ENCODE results near the gene USP24. TPM values are rescaled to one million over a fixed set of nuclear protein-coding genes. Genes with fewer than 3 reads are reported as not detected.

USP24 gene
- total RNA-seq, 1 donor from 2014 or later = 40.8 TPM

DNA sequence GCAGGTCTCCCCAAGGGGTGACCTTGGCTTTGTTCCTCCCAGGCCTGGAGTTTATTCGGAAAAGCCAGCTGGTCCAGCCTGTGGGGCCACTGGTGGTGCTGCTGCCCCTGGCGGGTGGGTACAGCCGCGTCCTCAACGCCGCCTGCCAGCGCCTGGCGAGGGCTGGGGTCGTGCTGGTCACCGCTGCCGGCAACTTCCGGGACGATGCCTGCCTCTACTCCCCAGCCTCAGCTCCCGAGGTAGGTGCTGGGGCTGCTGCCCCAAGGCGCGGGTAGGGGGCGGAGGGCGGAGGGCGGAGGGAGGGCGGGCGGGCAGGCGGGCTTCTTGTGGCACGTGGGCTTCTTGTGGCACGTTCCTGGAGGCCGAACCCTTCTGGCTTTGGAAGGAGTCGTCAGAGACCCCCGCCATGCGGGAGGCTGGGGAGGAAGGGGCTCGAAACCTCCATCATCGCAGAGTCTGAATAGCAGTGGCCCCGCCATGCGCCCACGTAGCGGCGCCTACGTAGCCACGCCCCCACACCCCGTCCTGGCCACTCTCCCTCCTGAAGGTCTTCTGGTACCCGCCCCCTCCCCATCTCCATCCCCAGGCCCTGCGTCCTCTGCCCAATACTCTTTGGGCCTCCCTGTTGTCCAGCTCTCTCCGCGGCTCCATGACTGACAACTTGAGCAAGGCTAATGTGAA lies 159.1 kb downstream of the USP24 start:
- FAIRE-seq (no peak), DNase-seq (ENCODE audit: low read depth) (no peak)
- TF ChIP-seq, protein P1, sequence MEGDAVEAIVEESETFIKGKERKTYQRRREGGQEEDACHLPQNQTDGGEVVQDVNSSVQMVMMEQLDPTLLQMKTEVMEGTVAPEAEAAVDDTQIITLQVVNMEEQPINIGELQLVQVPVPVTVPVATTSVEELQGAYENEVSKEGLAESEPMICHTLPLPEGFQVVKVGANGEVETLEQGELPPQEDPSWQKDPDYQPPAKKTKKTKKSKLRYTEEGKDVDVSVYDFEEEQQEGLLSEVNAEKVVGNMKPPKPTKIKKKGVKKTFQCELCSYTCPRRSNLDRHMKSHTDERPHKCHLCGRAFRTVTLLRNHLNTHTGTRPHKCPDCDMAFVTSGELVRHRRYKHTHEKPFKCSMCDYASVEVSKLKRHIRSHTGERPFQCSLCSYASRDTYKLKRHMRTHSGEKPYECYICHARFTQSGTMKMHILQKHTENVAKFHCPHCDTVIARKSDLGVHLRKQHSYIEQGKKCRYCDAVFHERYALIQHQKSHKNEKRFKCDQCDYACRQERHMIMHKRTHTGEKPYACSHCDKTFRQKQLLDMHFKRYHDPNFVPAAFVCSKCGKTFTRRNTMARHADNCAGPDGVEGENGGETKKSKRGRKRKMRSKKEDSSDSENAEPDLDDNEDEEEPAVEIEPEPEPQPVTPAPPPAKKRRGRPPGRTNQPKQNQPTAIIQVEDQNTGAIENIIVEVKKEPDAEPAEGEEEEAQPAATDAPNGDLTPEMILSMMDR (IDR thresholded peaks at IDR 0.05; ENCODE audit: insufficient read depth, low read length, severe bottlenecking) = no peak
- H3K4me3 ChIP-seq (ENCODE audit: low read depth, low read length) = no peak overlapping the region
- no peaks in the 10 kb centered on the region for H3K27me3 ChIP-seq (ENCODE audit: control insufficient read depth, insufficient read depth, low read length)
- H3K36me3 ChIP-seq (ENCODE audit: control insufficient read depth, insufficient read depth, low read length) = peaks cover 13% of the 10 kb centered on the region

DNA sequence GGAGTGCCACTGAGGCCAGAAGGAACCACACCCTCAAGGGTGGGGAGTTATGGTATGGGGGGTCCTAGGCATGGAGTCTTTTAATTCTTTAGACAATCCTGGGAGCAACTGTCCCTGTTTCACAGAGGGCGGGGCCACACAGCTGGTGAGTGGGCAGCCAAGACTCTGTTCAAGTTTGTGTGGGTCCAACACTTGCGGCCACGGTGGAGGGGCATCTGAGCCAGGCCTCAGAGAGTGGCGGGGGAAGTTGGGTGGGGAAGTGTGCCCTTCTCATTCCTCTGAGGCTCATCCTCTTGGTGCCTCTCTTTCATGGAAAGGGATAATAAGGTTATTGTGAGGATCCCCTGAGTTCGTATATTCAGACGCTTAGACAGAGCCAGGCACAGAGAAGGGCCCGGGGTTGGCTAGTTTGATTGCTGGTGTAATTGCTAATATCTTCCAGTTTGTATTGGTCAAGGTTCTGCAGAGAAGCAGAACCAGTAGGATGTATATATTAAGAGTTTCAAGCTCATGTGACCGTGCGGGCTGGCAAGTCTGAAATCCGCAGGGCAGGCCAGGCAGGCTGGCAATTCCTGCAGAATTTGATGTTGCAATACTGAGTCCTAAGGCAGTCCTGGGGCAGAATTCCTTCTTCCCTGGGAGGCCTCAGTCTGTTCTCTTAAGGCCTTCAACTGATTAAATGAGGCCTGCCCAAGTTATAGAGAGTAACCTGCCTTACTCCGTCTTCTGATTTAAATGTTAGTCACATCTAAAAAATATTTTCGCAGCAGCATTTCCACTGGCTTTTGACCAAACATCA lies 159.9 kb downstream of the USP24 start:
- TF ChIP-seq, protein P1 (IDR thresholded peaks at IDR 0.05; ENCODE audit: insufficient read depth, low read length, severe bottlenecking) = no peak
- Histone ChIP-seq H3K27me3 (ENCODE audit: control insufficient read depth, insufficient read depth, low read length) (no peaks in the 10 kb centered on the region), H3K4me3 (ENCODE audit: low read depth, low read length) (no peak overlapping the region), H3K36me3 (ENCODE audit: control insufficient read depth, insufficient read depth, low read length) (peaks cover 13% of the 10 kb centered on the region)
- FAIRE-seq = no peak
- no peak for DNase-seq (ENCODE audit: low read depth)

DNA sequence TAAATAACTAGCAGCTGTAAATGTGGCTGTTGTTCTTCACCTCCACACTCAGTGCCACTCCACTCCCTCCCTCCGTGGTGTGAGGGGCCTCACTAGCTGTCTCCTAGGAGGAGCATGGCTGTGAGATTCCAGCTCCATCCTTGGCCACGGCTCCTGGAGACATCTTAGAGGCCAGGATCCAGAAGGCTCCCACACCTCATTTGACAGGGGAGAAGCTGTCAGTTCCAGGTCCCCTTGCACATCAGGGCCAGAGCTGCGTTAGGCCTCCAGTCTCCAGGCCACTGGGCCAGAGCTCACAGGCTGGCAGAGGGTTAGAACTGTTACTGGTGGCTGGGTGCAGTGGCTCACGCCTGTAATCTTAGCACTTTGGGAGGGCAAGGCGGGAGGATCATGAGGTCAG lies 160.8 kb downstream of the USP24 start:
- TF ChIP-seq, protein P1 (IDR thresholded peaks at IDR 0.05; ENCODE audit: insufficient read depth, low read length, severe bottlenecking) = no peak
- FAIRE-seq = no peak
- no peaks in the 10 kb centered on the region for H3K27me3 ChIP-seq (ENCODE audit: control insufficient read depth, insufficient read depth, low read length)
- DNase-seq (ENCODE audit: low read depth) = no peak
- H3K36me3 ChIP-seq (ENCODE audit: control insufficient read depth, insufficient read depth, low read length) = peaks cover 13% of the 10 kb centered on the region
- H3K4me3 ChIP-seq (ENCODE audit: low read depth, low read length) = no peak overlapping the region

DNA sequence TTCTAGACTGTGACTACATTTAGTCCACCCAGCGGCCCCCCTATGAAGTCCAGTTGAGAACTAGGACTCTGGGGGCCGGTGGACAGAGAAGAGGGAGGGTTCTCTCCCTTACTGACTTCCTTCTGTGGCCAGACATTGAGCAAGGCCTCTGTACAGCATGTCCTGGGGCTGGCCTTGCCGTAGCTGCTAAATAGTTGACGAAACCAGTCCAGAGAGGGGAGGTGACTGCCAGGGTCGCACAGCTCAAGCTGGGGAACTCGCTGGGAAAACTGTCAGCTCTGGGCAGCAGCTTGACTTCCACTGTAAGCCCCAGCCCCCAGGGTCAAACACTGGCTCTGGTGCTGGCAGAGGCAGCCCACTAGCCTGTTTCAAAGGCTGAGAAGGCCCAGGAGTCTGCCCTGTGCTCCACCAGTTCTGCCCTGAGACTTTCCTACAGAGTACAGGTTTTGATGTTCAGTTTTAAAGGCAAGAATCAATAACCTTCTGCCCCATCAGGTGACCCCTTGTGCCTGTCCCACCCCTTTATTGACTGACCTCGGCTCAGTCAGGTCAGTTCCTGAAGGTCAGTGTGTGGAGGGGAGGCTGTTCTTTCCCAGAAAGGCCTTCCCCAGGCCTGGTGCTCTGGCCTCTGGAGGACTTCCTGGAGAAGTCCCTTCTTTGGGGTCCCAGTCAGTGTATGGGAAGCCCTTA lies 161.8 kb downstream of the USP24 start:
- TF ChIP-seq, protein P1 (IDR thresholded peaks at IDR 0.05; ENCODE audit: insufficient read depth, low read length, severe bottlenecking) = no peak

DNA sequence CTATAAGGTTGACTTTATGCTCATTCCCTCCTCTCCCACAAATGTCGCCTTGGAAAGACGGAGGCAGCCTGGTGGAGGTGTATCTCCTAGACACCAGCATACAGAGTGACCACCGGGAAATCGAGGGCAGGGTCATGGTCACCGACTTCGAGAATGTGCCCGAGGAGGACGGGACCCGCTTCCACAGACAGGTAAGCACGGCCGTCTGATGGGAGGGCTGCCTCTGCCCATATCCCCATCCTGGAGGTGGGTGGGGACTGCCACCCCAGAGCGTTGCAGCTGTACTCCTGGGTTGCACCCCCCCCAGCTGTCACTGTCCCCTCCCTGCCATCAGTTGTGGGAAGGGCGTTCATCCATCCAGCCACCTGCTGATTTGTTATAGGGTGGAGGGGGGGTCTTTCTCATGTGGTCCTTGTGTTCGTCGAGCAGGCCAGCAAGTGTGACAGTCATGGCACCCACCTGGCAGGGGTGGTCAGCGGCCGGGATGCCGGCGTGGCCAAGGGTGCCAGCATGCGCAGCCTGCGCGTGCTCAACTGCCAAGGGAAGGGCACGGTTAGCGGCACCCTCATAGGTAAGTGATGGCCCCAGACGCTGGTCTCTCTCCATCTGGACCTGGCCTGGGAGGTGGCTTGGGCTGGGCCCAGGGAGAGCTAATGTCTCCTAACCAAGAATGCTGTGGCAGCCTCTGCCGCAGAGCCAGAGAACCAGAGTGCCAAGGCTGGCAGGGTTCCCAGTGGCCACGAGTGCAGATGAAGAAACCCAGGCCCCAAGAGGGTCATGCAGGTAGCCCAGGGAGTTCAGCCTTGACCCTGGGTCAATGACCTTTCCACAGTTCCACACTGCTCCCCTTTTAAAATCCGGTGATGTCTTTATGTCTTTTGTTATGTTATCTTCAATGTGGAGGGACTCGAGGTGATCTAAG lies 162.7 kb downstream of the USP24 start:
- Histone ChIP-seq H3K36me3 (ENCODE audit: control insufficient read depth, insufficient read depth, low read length) (peaks cover 14% of the 10 kb centered on the region), H3K4me3 (ENCODE audit: low read depth, low read length) (no peak overlapping the region), H3K27me3 (ENCODE audit: control insufficient read depth, insufficient read depth, low read length) (no peaks in the 10 kb centered on the region)
- no peak for DNase-seq (ENCODE audit: low read depth)
- TF ChIP-seq, protein P1 (IDR thresholded peaks at IDR 0.05; ENCODE audit: insufficient read depth, low read length, severe bottlenecking) = no peak
- peak; percentile 66 for FAIRE-seq

More for the DNA sequence above, 161.8 kb downstream of the USP24 start:
- FAIRE-seq (no peak), DNase-seq (ENCODE audit: low read depth) (no peak)
- Histone ChIP-seq H3K36me3 (ENCODE audit: control insufficient read depth, insufficient read depth, low read length) (peaks cover 9% of the 10 kb centered on the region), H3K4me3 (ENCODE audit: low read depth, low read length) (no peak overlapping the region), H3K27me3 (ENCODE audit: control insufficient read depth, insufficient read depth, low read length) (no peaks in the 10 kb centered on the region)

Measured in bronchial epithelial cell (primary cell).